ACC112 (cell line): ENCODE results near the gene PLXNB1.

ENCODE experiments used
- H2AFZ ChIP-seq: fragments of 200-600 bp; sonication (generic); one replicate; pipeline ENCODE4 v1.6.0; 2017; ENCODE audit warnings: antibody characterized with exemption, low read length; ENCODE audit not compliant: unreplicated experiment
- H3K27ac ChIP-seq: fragments of 200-600 bp; sonication (generic); 2 replicates; pipeline ENCODE4 v1.5.1; 2014; ENCODE audit warnings: low read depth, mild to moderate bottlenecking, antibody characterized with exemption, low read length, moderate library complexity
- H3K27me3 ChIP-seq: fragments of 200-600 bp; sonication (generic); 2 replicates; pipeline ENCODE4 v1.6.1; 2014; ENCODE audit warnings: mild to moderate bottlenecking, antibody characterized with exemption, low read length, moderate library complexity, mixed read lengths; ENCODE audit not compliant: insufficient read depth
- H3K36me3 ChIP-seq: fragments of 200-600 bp; sonication (generic); 2 replicates; pipeline ENCODE4 v1.6.1; 2016; ENCODE audit warnings: mild to moderate bottlenecking, antibody characterized with exemption, low read length, moderate library complexity, mixed read lengths; ENCODE audit not compliant: insufficient read depth
- H3K4me1 ChIP-seq: fragments of 200-600 bp; sonication (generic); one replicate; pipeline ENCODE4 v1.6.1; 2016; ENCODE audit warnings: low read length, mixed read lengths; ENCODE audit not compliant: insufficient read depth, unreplicated experiment, control insufficient read depth
- H3K4me3 ChIP-seq: fragments of 200-600 bp; sonication (generic); 2 replicates; pipeline ENCODE4 v1.5.1; 2014; ENCODE audit warnings: mild to moderate bottlenecking, low read depth, low read length
- H3K79me2 ChIP-seq: fragments of 200-600 bp; sonication (generic); one replicate; pipeline ENCODE4 v1.6.0; 2016; ENCODE audit warnings: low read length; ENCODE audit not compliant: control insufficient read depth, unreplicated experiment, insufficient read depth

The PLXNB1 gene

GRCh38 chr3:48434591-48435222 is 4.8 kb upstream of the PLXNB1 start:
- Histone ChIP-seq H2AFZ (no peak overlapping the region), H3K4me1 (peaks cover 31% of the 10 kb centered on the region), H3K79me2 (peaks cover 16% of the 10 kb centered on the region), H3K4me3 (no peak overlapping the region), H3K27me3 (no peaks in the 10 kb centered on the region), H3K36me3 (peaks cover 12% of the 10 kb centered on the region; the same call in 1 of the 2 replicates), H3K27ac (peak overlapping the region; percentile 41; the same call in 1 of the 2 replicates)

DNA sequence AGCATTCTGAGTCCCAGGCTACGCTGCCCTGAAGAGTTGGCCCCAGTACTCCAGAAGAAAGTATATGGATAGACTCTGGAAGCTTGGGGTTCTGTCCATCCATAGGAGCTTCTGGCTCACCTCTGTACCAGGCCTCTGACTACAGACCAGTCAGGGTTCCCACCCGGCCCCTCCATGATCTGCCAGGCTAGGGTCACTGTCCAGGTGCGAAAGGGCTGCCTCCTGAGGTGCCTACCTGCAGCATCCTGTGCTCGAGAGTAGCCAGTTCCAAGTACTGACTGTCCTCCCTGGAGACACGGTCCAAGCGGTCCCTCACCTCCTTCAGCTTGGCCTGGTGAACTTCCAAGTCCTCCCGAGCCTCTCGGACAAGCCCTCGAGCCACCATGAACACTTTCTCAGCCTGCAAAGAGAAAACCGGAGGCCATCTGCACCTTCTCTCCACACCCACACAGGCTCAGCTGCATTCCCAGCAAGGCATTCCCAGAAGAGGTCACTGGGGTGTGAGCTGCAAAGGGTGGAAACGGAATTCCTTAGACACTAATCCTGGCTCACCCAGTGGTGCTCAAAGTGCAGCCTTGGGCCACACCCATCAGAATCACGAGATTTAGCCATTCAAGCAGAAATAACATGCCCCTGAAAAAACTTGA is 3.7 kb upstream of the PLXNB1 start:
- peaks cover 12% of the 10 kb centered on the region; the same call in 1 of the 2 replicates for H3K36me3 ChIP-seq
- H3K79me2 ChIP-seq, result peaks cover 5% of the 10 kb centered on the region
- peaks cover 32% of the 10 kb centered on the region for H3K4me1 ChIP-seq
- H3K4me3 ChIP-seq, result no peak overlapping the region
- H2AFZ ChIP-seq, result no peak overlapping the region
- no peaks in the 10 kb centered on the region for H3K27me3 ChIP-seq
- no peak overlapping the region for H3K27ac ChIP-seq

GRCh38 chr3:48432411-48433371 is 2.8 kb upstream of the PLXNB1 start:
- Histone ChIP-seq H3K27ac (no peak overlapping the region), H3K36me3 (peaks cover 12% of the 10 kb centered on the region; the same call in 1 of the 2 replicates), H3K4me3 (no peak overlapping the region), H3K79me2 (peaks cover 3% of the 10 kb centered on the region), H3K27me3 (no peaks in the 10 kb centered on the region), H3K4me1 (peaks cover 32% of the 10 kb centered on the region), H2AFZ (no peak overlapping the region)

- Histone ChIP-seq H3K27ac (no peak overlapping the region), H3K27me3 (no peaks in the 10 kb centered on the region), H3K4me1 (peaks cover 41% of the 10 kb centered on the region), H3K4me3 (no peak overlapping the region), H3K79me2 (peaks cover 3% of the 10 kb centered on the region), H3K36me3 (peaks cover 12% of the 10 kb centered on the region; the same call in 1 of the 2 replicates), H2AFZ (no peak overlapping the region)
Observed at GRCh38 chr3:48431224-48432029, 1.5 kb upstream of the PLXNB1 start.

GRCh38 chr3:48430708-48431101 is 819 bp upstream of the PLXNB1 start:
- no peak overlapping the region for H3K27ac ChIP-seq
- no peak overlapping the region for H3K4me3 ChIP-seq

GRCh38 chr3:48429317-48429959 is 448 bp downstream of the PLXNB1 start:
- peak overlapping the region; percentile 85 for H3K4me3 ChIP-seq
- no peaks in the 10 kb centered on the region for H3K79me2 ChIP-seq
- H3K27me3 ChIP-seq, result no peaks in the 10 kb centered on the region
- H3K4me1 ChIP-seq, result peaks cover 36% of the 10 kb centered on the region
- H3K27ac ChIP-seq, result no peak overlapping the region
- peaks cover 12% of the 10 kb centered on the region; the same call in 1 of the 2 replicates for H3K36me3 ChIP-seq
- H2AFZ ChIP-seq, result peak overlapping the region; percentile 6

More at GRCh38 chr3:48430708-48431101, 819 bp upstream of the PLXNB1 start:
- Histone ChIP-seq H3K27me3 (no peaks in the 10 kb centered on the region), H2AFZ (no peak overlapping the region), H3K4me1 (peaks cover 42% of the 10 kb centered on the region), H3K36me3 (peaks cover 12% of the 10 kb centered on the region; the same call in 1 of the 2 replicates), H3K79me2 (peaks cover 3% of the 10 kb centered on the region)

GRCh38 chr3:48428572-48429316 is 1.1 kb downstream of the PLXNB1 start:
- Histone ChIP-seq H3K4me3 (peak overlapping the region; percentile 85), H3K27ac (no peak overlapping the region), H3K79me2 (no peaks in the 10 kb centered on the region), H3K36me3 (peaks cover 12% of the 10 kb centered on the region; the same call in 1 of the 2 replicates), H2AFZ (peak overlapping the region; percentile 6), H3K4me1 (peaks cover 29% of the 10 kb centered on the region), H3K27me3 (no peaks in the 10 kb centered on the region)

- no peaks in the 10 kb centered on the region for H3K79me2 ChIP-seq
- H2AFZ ChIP-seq, result no peak overlapping the region
- peak overlapping the region; percentile 85 for H3K4me3 ChIP-seq
- peaks cover 8% of the 10 kb centered on the region; the same call in 1 of the 2 replicates for H3K36me3 ChIP-seq
- H3K4me1 ChIP-seq, result peaks cover 23% of the 10 kb centered on the region
- no peak overlapping the region for H3K27ac ChIP-seq
- no peaks in the 10 kb centered on the region for H3K27me3 ChIP-seq
Observed at GRCh38 chr3:48428088-48428571, 1.8 kb downstream of the PLXNB1 start.

DNA sequence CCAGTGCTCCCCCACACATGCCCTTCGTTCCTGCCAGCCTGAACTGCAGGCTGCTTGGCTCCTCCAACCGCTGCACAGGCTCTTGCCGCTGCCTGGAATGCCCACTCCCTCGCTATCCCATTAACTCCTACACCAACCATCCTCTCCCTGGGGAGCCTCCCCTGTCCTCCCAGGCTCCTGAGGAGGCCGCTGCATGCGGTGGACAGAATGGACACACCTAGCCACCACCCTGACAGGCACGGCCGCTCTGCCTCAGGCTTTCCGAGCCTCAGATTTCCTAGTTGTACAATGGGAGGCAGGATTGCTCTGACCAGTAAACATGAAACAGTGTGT is 2.3 kb downstream of the PLXNB1 start:
- Histone ChIP-seq H2AFZ (no peak overlapping the region), H3K79me2 (no peaks in the 10 kb centered on the region), H3K27me3 (no peaks in the 10 kb centered on the region), H3K36me3 (0 out of 2 replicates have a peak, but pooled peaks cover 6% of the 10 kb centered on the region), H3K4me1 (peaks cover 19% of the 10 kb centered on the region), H3K4me3 (no peak overlapping the region), H3K27ac (no peak overlapping the region)
